ENCODE results near the gene SRSF10. TPM values are rescaled to one million over a fixed set of nuclear protein-coding genes. Genes with fewer than 3 reads are reported as not detected.
"Not testable (repeated sequence)": the region's sequence is repeated elsewhere in the genome, so short reads cannot be mapped to it uniquely, and the experiment has no call there.

SRSF10 gene
- total and polyA plus RNA-seq, 12 donors: 32.9 to 70.2 (median 52.8) TPM

DNA sequence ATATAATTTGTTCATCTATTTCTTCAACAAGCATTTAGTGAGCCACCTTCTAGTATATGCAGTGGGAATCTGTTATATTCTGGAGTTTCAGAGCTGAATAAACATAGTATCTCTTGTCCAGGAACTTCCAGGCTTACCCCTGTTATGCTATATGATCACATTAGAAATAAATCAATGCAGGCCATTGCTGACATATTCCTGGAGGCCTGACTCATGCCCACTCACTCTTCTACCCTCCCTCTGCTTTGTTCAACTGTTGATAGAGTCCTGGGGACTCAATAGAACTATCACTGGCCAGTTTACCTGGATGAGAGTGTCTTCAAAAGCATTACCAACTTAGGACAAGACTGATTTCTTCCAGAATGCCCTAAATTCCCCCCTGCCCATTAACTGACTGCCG lies 29.3 kb upstream of the SRSF10 start:
- no peaks in the 10 kb centered on the region for H3K27me3 ChIP-seq
- H3K36me3 ChIP-seq: no peaks in the 10 kb centered on the region
- intact Hi-C loops (cut with DNase I): no loop called here
- no peak overlapping the region for H3K4me3 ChIP-seq
- TF ChIP-seq, protein P1, sequence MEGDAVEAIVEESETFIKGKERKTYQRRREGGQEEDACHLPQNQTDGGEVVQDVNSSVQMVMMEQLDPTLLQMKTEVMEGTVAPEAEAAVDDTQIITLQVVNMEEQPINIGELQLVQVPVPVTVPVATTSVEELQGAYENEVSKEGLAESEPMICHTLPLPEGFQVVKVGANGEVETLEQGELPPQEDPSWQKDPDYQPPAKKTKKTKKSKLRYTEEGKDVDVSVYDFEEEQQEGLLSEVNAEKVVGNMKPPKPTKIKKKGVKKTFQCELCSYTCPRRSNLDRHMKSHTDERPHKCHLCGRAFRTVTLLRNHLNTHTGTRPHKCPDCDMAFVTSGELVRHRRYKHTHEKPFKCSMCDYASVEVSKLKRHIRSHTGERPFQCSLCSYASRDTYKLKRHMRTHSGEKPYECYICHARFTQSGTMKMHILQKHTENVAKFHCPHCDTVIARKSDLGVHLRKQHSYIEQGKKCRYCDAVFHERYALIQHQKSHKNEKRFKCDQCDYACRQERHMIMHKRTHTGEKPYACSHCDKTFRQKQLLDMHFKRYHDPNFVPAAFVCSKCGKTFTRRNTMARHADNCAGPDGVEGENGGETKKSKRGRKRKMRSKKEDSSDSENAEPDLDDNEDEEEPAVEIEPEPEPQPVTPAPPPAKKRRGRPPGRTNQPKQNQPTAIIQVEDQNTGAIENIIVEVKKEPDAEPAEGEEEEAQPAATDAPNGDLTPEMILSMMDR (IDR thresholded peaks at IDR 0.05): no peak
- DNase-seq: no peak
- ATAC-seq: no peak
- peaks cover 0 to 19% (median 0%) of the 10 kb centered on the region in 11 donors for H3K9me3 ChIP-seq
- WGBS, 2 donors: 90 to 96% methylated on average over 1 of the region's 1 CpG
- H3K27ac ChIP-seq: no peak overlapping the region
- H3K4me1 ChIP-seq: peaks cover 0 to 29% (median 10%) of the 10 kb centered on the region in 9 donors

- DNase-seq; H3K4me3 ChIP-seq; H3K36me3 ChIP-seq; H3K27me3 ChIP-seq; intact Hi-C loops (cut with DNase I): not testable (repeated sequence)
- peak in 2 of 8 donors; percentile 52 to 61 for ATAC-seq
- peak overlapping the region in 3 of 10 donors; percentile 13 to 45 (median 22) for H3K27ac ChIP-seq
- peaks cover 0 to 29% (median 10%) of the 10 kb centered on the region in 9 donors for H3K4me1 ChIP-seq
- H3K9me3 ChIP-seq: peaks cover 0 to 19% (median 0%) of the 10 kb centered on the region in 11 donors
- WGBS, 2 donors: 29 to 35% methylated on average over 2 of the region's 3 CpGs
These were observed 28.6 kb upstream of the SRSF10 start for GRCh38 chr1:24008574-24009184.

- H3K4me3 ChIP-seq: no peak overlapping the region
- H3K27ac ChIP-seq: no peak overlapping the region
- H3K4me1 ChIP-seq: peaks cover 0 to 23% (median 10%) of the 10 kb centered on the region in 9 donors
- TF ChIP-seq, protein P1 (IDR thresholded peaks at IDR 0.05): no peak
- DNase-seq: no peak
- intact Hi-C loops (cut with DNase I): no loop called here
- H3K9me3 ChIP-seq: peaks cover 0 to 10% (median 0%) of the 10 kb centered on the region in 11 donors
- no peak for ATAC-seq
- no peaks in the 10 kb centered on the region for H3K36me3 ChIP-seq
- no peaks in the 10 kb centered on the region for H3K27me3 ChIP-seq
These were observed 27.0 kb upstream of the SRSF10 start for GRCh38 chr1:24007079-24007478.

DNA sequence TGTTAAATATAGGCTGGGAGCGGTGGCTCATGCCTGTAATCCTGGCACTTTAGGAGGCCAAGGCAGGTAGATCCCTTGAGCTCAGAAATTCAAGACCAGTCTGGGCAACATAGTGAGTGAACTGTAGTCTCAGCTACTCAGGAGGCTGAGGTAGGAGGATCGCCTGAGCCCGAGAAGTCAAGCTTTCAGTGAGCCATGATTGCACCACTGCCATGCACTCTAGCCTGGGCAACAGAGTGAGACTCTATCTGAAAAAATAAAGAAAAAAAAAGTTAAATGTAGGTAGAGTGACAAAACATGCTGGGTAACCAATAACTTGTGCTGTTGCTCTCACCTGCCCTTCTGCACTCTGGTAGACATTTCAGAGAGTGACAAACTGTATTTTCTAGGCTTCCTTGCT lies 25.0 kb upstream of the SRSF10 start:
- WGBS, 2 donors: 97 to 98% methylated on average over 3 of the region's 3 CpGs
- no peak overlapping the region for H3K27ac ChIP-seq
- peaks cover 0 to 15% (median 10%) of the 10 kb centered on the region in 9 donors for H3K4me1 ChIP-seq
- H3K27me3 ChIP-seq: no peaks in the 10 kb centered on the region
- no peak for ATAC-seq
- intact Hi-C loops (cut with DNase I): no loop called here
- H3K9me3 ChIP-seq: peaks cover 0 to 10% (median 0%) of the 10 kb centered on the region in 11 donors
- TF ChIP-seq, protein P1 (IDR thresholded peaks at IDR 0.05): no peak
- H3K36me3 ChIP-seq: no peaks in the 10 kb centered on the region
- no peak for DNase-seq
- H3K4me3 ChIP-seq: no peak overlapping the region

DNA sequence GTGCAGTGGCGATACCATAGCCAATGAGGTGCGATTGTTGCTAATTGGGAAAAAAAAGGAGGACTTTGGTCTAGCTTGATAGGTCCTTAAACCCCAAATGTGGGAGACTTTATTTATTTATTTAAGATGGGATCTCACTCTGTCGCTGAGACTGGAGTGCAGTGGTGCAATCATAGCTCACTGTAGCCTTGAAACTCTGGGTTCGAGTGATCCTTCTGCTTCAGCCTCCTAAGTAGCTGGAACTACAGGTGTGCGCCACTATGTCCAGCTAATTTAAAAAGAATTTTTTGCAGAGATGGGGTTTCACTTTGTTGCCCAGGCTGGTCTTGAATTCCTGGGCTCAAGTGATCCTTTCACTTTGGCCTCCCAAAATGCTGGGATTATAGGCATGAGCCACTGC lies 24.0 kb upstream of the SRSF10 start:
- intact Hi-C loops (cut with DNase I): no loop called here
- 96 to 98% methylated on average over 5 of the region's 5 CpGs for WGBS, 2 donors
- Histone ChIP-seq H3K27ac (no peak overlapping the region), H3K9me3 (peaks cover 0 to 10% (median 0%) of the 10 kb centered on the region in 11 donors), H3K27me3 (no peaks in the 10 kb centered on the region), H3K4me1 (peaks cover 0 to 15% (median 10%) of the 10 kb centered on the region in 9 donors), H3K4me3 (no peak overlapping the region), H3K36me3 (no peaks in the 10 kb centered on the region)
- ATAC-seq: no peak
- no peak for DNase-seq
- TF ChIP-seq, protein P1 (IDR thresholded peaks at IDR 0.05): no peak

All from heart right ventricle (tissue), 16 donors.